ENCODE measurements around the gene E2F4.

DNA sequence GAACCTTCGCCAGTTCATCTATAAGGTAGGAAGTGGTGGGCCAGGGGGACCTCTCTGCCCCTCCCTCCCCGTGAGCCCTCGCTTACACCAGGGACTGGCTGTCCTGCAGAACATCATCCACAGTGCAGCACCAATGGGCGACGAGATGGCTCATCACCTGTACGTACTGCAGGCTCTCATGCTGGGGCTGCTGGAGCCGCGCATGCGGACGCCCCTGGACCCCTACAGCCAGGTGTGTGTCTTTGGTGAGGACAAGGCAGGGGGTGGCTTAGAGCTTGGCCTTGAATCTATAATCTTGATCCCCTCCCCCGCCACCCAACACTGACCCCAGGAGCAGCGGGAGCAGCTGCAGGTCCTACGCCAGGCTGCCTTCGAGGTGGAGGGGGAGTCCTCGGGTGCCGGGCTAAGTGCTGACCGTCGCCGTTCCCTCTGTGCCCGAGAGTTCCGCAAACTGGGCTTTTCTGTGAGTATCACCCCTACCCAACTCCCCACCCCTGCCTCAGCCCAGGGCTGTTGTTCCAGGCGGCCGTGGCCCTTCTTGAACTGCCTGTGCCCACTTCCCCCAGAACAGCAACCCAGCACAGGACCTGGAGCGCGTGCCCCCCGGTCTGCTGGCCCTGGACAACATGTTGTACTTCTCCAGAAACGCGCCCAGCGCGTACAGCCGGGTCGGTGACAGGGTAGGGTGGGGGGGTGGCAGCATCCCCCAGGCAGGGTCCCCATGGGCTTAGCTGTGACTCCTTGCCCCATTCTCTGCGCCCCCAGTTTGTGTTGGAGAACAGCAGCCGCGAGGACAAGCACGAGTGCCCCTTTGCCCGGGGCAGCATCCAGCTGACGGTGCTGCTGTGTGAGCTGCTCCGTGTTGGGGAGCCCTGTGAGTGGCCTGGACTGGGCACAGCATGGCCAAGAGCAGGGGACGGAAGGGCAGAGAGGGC is 9.7 kb downstream of the E2F4 start:
- TF ChIP-seq, protein P1, sequence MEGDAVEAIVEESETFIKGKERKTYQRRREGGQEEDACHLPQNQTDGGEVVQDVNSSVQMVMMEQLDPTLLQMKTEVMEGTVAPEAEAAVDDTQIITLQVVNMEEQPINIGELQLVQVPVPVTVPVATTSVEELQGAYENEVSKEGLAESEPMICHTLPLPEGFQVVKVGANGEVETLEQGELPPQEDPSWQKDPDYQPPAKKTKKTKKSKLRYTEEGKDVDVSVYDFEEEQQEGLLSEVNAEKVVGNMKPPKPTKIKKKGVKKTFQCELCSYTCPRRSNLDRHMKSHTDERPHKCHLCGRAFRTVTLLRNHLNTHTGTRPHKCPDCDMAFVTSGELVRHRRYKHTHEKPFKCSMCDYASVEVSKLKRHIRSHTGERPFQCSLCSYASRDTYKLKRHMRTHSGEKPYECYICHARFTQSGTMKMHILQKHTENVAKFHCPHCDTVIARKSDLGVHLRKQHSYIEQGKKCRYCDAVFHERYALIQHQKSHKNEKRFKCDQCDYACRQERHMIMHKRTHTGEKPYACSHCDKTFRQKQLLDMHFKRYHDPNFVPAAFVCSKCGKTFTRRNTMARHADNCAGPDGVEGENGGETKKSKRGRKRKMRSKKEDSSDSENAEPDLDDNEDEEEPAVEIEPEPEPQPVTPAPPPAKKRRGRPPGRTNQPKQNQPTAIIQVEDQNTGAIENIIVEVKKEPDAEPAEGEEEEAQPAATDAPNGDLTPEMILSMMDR (IDR thresholded peaks at IDR 0.05): no peak
- TF ChIP-seq POLR2A (IDR thresholded peaks at IDR 0.05) (no peak), POLR2AphosphoS5 (IDR thresholded peaks at IDR 0.05) (no peak), EP300 (IDR thresholded peaks at IDR 0.05) (no peak)

Measured in stomach (tissue), 4 donors.